ENCODE data around the gene C2.
"Not testable (repeated sequence)": the region's sequence is repeated elsewhere in the genome, so short reads cannot be mapped to it uniquely, and the experiment has no call there.

Gene C2

DNA sequence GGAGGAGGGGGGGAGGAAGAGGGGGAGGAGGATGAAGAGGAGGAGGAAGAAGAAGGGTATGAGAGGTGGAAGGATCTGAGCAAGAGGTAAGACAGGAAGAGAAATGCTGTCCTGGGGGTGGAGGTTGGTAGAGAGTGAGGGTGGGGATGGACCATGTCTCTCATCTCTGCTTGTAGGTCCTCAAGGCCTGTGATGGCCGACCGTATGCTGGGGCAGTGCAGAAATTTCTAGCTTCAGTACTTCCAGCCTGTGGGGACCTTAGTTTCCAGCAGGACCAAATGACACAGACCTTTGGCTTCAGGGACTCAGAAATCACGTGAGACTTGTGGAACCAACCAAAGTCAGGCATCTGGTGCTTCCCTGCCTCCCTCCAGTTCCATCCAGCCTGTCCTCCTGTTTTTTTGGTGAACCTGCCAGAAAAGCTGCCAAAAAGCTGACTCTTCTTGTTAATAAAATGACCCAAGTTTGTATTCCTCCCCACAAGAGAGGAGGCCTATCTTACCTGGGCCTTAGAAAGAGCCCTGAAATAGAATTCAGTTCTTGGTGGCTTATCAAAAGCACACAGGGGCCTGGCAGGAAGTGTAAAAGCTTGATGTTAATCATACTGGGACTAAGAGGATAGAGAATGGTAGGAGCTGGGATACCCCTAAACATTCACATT is 51.9 kb downstream of the C2 start:
- no peaks in the 10 kb centered on the region for H3K9me3 ChIP-seq
- peaks cover 13 to 32% (median 14%) of the 10 kb centered on the region in 3 donors for H3K36me3 ChIP-seq
- H3K27me3 ChIP-seq: no peaks in the 10 kb centered on the region
- H3K4me1 ChIP-seq: no peaks in the 10 kb centered on the region
- no peak for DNase-seq
- TF ChIP-seq CTCF (IDR thresholded peaks at IDR 0.05): no peak
- no peak overlapping the region for H3K27ac ChIP-seq
- no peak overlapping the region for H3K4me3 ChIP-seq
- intact Hi-C loops (cut with DNase I; ENCODE audit: low total_unique reads): no loop called here

DNA sequence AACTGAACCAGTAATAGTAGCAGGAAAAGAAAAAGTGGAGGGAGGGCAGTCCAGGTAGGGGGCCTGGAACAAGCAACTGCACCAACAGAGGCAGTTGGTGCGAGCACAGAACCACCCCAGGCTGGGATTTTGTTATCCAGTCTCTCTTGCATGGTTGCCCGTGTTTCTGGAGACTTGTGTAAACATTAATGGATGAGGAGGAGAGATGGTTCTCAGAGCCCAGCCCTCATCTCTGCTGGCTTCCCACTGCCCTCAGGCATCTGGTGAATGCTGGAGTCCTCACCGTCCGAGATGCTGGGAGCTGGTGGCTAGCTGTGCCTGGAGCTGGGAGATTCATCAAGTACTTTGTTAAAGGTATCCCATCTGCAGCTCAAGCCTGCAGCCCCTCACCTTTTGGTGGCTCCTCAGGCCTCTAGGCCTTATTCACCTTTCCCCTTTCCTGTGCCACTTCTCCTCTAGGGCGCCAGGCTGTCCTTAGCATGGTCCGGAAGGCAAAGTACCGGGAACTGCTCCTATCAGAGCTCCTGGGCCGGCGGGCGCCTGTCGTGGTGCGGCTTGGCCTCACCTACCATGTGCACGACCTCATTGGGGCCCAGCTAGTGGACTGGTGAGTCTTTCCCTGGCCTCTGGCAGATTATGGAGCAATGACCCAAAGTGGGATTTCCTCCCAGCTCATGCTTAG is 52.8 kb downstream of the C2 start:
- H3K4me1 ChIP-seq; H3K27ac ChIP-seq; H3K4me3 ChIP-seq; H3K9me3 ChIP-seq; H3K27me3 ChIP-seq; DNase-seq; intact Hi-C loops (cut with DNase I; ENCODE audit: low total_unique reads): not testable (repeated sequence)
- H3K36me3 ChIP-seq: peaks cover 13 to 32% (median 14%) of the 10 kb centered on the region in 3 donors

GRCh38 chr6:31980998-31981397 is 53.5 kb downstream of the C2 start:
- H3K4me3 ChIP-seq; DNase-seq; H3K27me3 ChIP-seq; H3K9me3 ChIP-seq; H3K4me1 ChIP-seq; H3K27ac ChIP-seq; intact Hi-C loops (cut with DNase I; ENCODE audit: low total_unique reads): not testable (repeated sequence)
- H3K36me3 ChIP-seq: peaks cover 13 to 29% (median 14%) of the 10 kb centered on the region in 3 donors

DNA sequence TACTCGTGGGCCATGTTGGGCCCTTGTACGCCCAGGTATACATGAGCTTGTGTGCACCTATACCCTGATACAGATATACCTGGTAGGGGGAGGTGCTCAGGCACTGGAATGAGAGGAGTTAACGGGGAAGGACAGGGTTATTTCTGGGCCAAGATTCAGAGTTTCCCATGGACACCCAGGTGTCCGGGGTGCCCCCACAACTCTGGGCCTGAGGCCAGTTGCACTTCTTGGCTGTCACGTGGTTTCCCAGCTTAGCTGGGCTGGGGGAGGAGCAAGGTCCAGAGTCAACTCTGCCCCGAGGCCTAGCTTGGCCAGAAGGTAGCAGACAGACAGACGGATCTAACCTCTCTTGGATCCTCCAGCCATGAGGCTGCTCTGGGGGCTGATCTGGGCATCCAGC is 54.2 kb downstream of the C2 start, which contains the start of gene C4A:
C4A (plus strand) TSS at position 314 of the 400 bp plus-strand sequence; CDS start at position 365, 51 bp downstream.
- H3K4me1 ChIP-seq; DNase-seq; H3K4me3 ChIP-seq; H3K27me3 ChIP-seq; H3K27ac ChIP-seq; intact Hi-C loops (cut with DNase I; ENCODE audit: low total_unique reads); H3K9me3 ChIP-seq: not testable (repeated sequence)
- H3K36me3 ChIP-seq: peaks cover 13 to 22% (median 14%) of the 10 kb centered on the region in 3 donors

DNA sequence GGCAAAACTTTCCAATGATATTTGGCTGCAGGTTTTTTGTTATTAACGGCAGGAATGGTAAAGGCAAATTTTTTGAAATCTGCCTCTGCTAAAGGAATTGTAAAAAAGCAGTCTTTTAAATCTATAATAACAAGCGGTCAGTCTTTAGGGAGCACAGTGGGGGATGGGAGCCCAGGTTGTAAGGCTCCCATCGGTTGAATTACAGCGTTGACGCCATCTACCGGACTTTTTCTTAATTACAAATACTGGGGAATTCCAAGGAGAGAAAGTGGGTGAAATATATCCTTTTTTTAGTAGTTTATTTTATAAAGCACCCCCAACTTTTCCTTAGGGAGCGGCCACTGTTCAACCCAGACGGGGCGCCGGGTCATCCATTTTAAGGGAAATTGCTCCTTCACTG is 61.8 kb downstream of the C2 start:
- H3K9me3 ChIP-seq; H3K36me3 ChIP-seq; DNase-seq; H3K4me3 ChIP-seq; H3K27me3 ChIP-seq; H3K4me1 ChIP-seq; intact Hi-C loops (cut with DNase I; ENCODE audit: low total_unique reads); H3K27ac ChIP-seq: not testable (repeated sequence)

DNA sequence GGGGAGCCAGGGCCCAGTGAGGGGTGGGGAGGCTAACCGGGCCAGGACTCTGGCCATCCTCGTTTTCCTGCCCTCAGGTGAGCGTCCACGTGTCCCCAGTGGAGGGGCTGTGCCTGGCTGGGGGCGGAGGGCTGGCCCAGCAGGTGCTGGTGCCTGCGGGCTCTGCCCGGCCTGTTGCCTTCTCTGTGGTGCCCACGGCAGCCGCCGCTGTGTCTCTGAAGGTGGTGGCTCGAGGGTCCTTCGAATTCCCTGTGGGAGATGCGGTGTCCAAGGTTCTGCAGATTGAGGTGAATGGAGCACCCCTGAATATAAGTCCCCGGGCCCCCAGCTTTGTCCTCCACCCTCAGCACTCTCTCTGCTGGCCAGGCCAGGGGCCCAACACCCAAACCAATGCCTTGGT is 66.9 kb downstream of the C2 start:
- DNase-seq; intact Hi-C loops (cut with DNase I; ENCODE audit: low total_unique reads); H3K27ac ChIP-seq; H3K9me3 ChIP-seq; H3K27me3 ChIP-seq; H3K36me3 ChIP-seq; H3K4me1 ChIP-seq; H3K4me3 ChIP-seq: not testable (repeated sequence)
